Stimulated activated CD8-positive, alpha-beta memory T cell treated with anti-CD3 and anti-CD28 coated beads, Interleukin-4, amount 100 ng/mL, for 1 hour (primary cell): Measurements from ENCODE around the gene WRAP53.

Source experiments
- DNase-seq, 2 donors: peaks; one replicate each; pipeline ENCODE4 v3.0.0-alpha.2; 2020; ENCODE audit warnings: low read depth in 2 of 2, low spot score in 1 of 2

Gene WRAP53

DNA sequence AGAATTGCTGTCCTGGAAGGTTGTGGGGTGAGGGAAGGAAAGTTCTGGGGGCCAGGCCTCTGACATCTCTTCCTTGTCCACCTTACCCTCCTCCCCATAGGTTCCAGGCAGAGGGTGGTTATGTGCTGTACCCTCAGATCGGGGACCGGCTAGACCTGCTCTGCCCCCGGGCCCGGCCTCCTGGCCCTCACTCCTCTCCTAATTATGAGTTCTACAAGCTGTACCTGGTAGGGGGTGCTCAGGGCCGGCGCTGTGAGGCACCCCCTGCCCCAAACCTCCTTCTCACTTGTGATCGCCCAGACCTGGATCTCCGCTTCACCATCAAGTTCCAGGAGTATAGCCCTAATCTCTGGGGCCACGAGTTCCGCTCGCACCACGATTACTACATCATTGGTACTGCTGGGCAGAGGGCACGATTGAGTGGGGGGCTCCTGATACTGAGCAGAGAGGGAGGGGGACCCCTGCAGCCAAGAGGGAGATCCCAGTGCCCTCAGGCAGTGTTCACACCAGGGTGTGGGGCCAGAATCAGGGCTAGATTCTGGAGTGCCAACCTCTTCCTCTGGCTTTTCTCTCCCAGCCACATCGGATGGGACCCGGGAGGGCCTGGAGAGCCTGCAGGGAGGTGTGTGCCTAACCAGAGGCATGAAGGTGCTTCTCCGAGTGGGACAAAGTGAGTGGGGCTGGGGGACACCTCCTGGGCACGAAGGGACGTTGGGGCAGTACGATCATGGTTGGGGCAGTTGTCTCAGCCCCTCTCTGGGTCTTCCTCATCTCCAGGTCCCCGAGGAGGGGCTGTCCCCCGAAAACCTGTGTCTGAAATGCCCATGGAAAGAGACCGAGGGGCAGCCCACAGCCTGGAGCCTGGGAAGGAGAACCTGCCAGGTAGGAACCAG, 19.8 kb downstream of the WRAP53 start:
- DNase-seq = no peak

DNA sequence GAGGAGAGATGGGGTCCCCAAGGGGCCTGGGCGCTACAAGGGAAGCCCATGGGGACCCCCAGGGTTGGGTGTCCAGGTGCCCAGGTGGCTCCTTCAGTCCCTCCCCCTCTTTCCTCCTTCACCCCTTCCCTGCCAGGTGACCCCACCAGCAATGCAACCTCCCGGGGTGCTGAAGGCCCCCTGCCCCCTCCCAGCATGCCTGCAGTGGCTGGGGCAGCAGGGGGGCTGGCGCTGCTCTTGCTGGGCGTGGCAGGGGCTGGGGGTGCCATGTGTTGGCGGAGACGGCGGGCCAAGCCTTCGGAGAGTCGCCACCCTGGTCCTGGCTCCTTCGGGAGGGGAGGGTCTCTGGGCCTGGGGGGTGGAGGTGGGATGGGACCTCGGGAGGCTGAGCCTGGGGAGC, 20.8 kb downstream of the WRAP53 start:
- no peak for DNase-seq

DNA sequence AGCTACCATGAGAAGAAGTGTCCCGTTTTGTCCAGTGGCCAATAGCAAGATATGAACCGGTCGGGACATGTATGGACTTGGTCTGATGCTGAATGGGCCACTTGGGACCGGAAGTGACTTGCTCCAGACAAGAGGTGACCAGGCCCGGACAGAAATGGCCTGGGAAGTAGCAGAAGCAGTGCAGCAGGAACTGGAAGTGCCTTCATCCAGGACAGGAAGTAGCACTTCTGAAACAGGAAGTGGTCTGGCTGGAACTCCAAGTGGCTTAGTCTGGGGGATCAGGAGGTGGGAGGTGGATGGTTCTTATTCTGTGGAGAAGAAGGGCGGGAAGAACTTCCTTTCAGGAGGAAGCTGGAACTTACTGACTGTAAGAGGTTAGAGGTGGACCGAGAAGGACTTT, 22.0 kb downstream of the WRAP53 start:
- no peak for DNase-seq

DNA sequence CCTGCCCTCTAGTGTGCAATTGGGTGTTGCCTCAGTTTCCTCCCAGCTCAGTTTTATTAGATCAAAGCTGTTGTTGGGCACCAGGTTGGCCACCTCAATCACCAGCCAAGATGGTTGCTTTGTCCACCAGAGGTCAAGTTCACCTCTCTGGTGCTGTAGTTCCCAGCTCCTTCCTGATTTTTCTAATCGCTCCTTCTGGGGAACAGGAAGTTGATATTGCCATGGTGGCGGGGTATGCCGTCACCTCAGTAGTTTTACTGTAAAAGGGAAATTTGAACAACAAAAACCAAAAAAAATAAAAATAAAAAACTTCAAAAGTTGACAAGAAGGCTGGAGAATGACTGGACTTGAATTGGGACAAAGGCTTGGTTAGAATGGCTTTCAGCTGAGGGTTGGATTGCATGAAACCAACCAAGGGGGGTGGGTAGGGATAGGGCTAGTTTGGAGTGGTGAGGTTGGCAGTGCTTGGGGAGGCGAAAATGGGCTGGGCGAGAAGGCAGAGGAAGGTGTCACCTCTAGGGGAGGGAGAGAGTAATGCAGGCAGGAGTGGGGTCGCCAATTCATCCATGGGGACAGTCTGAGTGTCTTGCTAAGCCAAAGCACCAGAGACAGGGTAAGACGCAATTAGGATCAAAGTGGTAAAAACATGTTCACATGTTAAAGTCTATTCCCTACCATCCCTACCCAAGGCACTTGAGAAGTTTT, 22.9 kb downstream of the WRAP53 start:
- no peak for DNase-seq

DNA sequence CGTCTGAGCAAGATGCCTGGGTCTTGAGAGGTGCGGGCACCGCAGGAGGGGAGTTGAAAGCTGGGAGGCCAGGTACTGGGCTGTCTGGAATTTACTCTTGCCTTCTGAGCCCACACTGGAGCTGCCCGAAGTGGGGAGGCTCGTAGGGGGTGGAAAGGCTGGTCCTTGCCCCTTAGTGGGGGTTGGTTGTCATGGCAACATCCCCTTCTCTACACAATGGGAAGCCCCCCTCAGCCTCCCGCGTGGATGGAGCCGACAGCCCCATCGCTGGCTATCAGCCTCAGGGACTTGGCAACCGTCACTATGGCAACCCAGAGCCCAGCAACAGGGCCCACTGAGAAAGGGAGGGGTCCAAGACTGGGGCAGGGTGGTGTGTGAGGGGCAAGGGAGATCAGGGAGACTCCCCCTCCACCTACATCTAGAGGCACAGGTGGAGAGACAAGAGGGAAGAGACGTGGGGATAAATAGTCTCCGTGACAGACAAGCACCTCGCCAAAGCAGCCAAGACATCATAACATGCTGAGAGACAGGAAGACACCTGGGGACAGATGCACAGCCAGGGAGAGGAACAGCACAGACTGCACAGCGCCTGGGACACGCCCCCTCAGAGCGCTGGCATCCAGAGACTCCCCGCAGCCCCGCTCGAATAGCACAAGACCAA, 24.0 kb downstream of the WRAP53 start:
- DNase-seq = no peak

DNA sequence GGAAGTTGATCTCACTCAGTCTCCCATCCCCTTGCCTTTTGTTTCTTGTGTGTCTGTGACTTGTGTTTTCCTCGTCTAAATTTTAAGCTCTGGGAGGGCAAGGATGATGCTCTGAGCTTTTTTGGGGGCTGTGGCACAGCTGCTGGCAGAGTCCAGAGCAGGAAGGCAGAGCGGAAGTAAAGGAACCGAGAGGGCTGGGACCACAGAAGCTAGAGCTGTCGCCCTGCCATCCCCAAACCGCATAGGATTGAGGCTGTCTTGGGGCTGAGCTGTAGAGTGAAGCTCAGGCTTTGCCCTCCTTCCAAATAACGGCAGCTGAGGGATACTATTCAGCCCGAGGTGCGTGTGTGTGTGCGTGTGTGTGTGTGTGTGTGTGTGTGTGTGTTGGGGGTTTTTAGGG, 25.5 kb downstream of the WRAP53 start:
- DNase-seq = no peak

DNA sequence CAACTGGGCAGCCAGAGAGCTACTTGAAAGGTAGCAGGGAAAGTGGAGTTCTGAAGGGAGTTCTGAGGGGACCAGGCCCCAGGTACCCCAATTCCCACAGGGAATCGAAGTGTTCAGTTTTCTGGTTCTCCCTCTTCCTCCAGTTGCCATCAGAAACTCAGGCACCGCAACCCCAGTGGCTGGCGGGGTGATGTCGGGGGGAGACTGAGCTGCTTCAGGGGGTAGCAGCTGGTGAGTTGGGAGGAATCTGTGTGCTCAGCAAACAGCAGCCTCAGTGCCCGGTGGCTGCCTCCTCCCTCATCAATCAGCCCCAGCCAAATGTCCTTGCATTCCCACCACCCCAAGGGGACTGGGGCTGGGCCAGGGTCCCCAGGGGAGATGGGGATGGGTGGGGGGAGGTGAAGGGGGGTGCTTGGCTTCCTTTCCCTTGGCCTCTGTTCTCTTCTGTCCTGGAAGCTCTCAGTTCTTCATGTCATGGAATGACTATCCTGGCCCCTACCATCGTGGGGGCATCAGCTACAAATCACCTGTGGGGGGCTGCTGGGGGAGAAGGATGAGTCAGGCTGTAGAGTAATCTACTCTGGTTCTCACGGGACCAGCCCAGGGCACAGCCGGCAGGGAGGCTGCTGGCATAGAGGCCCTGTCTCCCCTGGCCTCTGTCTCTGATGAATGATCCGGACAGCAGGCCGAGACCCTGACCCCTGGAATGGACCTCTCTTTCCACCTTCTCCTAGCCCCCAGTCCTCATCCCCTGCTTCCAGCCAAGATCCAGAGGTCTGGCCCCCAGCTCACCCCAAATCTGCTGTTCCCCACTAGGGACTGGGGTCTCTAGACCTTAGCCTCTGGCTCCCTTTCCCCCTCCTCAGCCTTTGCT, 26.7 kb downstream of the WRAP53 start:
- no peak for DNase-seq

DNA sequence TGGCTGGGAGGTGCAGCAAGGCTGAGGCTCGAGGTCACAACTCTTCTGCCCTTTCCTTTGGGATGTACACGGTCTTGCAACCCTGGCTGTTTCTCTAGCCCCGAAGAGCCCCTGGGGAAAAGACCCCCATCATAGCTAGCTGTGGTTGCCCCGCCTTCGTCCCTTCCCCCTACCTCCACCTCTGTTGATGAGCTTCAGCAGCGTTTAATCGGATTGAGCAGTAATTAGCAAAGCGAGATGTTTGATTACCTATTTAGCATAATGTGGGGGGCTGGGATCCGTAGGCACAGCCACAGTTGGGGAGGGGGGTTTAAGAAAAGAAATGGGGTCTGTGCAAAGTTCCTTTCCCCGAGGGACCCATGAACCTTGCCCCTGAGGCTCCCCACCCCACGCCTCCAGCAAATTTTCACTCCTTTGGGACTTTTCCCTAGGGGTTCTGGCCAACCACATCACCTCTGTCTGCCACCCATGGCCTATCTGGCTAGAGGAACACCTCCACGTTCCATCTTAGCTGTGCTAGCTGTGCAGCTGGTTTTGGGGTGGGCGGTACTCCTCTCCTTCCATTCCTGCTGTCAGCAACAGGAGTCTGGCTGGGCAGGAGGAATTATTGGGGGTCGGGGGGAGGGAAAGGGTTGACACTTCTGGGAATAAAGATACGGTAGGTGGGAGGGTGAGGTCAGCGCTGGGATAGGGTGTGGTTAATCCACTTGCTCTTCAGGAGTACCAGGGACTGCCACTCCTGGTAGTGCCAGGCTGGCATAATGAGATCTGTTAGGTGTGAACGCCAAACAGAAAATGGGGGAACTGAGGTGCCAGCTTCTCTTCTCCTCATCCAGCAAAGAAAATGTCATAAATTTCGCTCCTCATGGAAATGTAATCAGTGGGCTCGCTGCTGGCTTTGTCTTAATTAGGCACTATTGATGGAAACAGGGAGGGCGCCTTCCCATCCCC, 27.9 kb downstream of the WRAP53 start:
- DNase-seq = no peak

DNA sequence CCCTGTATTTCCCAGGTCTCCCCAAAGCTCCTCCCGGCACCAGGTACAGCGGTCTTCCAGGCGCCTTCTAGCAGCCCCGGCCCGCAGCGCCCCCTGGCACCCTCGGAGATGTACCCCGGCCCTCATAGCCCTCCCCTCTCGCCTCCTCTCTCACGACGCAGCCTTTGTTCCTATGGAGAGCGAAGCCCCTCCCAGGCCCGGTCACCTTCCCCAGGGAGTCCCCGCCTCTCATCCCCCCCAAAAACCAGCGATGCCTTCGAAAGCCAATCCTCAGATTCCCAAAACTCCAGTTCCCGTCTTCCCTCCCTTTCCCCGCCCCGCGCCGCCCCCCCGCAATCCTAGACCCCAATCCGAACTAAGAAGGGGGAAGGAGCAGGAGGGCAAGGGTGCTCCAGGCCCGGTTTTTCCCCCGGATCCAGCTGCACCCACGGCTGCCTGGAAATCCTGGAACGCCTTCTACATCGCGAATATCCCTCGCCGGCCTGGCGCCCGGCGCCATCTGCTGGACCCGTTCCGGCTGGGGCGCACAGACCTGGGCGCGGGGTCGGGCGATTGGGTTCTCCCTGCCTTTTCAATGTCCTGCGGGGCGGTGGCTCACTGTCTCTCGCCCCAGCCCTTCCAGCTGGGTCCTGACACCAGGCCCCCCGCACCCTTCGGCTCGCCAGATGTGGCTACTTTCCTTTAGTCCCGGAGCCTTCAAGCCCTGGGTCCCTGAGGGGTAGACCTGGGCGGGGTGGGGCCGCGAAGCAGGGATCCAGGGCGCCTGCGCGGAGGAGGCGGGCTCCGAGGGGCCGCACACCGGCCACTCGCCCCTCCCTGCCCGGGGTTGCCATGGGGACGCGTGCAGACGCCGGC, 28.9 kb downstream of the WRAP53 start, which contains the start of gene DNAH2:
Gene DNAH2, plus strand, starts transcription at position 844 of the 855 bp plus-strand sequence. CDS start 1,991 bp downstream, outside the sequence.
- no peak for DNase-seq

DNA sequence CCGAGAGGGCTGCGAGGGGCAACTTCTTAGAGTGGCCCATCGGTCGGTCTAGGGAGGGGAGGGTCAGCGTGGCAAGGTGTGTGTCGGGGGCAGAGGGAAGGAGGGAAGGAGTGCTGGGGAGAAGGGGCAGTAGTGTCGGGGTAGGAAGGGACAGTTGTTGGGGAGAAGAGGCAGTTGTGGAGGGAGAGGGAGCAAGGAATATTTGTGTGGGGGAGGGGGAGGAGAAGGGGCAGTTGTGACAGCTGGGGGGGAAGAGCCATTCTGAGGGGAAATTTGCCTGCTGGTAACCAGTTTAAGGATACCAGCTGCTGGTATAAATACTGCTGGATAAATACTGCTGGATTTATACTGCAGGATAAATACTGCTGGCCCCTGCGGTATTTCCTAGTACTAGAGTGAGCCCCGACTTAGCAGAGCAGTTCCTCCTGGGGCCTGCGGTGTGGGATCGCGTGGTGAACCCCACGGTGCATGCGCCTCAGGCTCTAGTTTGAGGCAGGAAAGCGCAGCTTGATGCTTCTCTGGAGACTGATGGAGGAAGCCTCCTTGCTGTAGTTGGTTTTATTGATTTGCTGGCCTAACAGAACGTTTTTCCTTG, 29.6 kb downstream of the WRAP53 start:
- DNase-seq = peak in 1 of 2 donors; percentile 7

DNA sequence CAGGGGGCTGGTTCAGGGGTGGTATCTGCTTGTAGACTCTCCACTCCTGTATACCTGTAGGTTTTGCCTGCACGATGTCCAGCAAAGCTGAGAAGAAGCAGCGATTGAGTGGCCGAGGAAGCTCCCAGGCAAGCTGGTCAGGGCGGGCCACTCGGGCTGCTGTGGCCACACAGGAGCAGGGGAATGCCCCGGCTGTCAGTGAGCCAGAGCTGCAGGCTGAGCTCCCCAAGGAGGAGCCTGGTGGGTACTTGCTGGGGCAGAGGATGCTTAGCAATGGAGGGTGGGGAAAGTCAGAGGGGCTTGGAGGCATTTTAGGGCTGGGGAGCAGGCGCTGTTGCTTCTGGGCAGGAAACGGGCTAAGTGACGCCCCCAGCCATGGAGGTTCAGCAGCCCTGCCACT, 31.4 kb downstream of the WRAP53 start:
- DNase-seq = no peak

DNA sequence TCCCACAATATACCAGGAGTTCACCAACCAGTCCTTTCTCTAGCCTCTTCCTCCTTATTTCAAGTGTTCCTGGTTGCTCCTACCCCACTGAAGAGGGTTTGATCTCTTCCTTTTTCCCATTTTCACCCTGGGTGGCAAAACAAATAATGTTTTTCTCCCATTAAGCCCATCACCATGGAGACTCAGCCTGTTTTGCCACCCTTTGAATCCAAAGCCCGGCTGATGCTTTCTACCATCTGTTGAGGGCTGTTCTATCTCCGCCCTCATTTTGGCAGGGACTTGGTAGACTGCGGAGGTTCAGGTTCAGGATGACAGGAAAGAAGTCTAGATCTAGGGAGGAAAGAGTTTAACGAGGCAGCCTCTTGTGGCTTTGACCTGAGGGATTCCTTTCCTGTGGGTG, 31.8 kb downstream of the WRAP53 start:
- no peak for DNase-seq

DNA sequence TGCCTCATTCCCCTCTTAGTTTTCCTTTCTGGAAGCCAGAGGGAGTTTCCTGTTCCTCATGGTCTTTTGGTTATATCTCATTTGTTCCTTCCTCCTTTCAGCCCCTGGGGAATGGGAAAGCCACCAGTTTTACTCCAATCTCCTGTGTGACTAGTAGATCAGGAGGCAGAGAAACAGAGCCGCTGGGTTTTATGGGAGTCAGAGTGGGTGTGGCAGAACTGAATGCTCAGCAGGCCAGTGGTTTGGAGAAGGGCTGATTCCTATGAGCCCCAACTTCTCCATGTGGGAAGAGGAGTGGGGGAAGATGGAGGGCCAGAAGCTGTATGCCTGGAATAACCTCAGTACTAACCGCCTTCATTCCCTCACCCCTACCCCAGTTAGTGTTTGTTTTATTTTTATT, 33.3 kb downstream of the WRAP53 start:
- no peak for DNase-seq

DNA sequence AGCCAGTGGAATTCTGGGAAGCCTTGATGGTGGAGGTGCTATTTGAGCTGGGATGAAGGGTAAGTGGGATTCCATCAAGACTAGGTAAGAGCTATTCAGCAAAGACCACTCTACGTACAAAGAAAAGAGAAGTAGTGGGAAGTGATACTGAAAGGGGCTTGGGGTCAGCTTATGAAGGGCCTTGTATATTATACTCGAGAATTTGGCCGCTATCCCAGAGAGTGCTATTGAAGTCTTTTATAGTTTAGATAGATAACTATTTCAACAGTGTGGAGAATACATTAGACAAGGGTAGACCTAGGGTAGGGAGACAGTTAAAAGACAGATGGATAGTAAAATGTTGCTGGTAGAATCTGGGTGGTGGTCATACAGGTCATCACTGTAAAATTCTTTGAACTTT, 39.6 kb downstream of the WRAP53 start:
- DNase-seq = no peak

DNA sequence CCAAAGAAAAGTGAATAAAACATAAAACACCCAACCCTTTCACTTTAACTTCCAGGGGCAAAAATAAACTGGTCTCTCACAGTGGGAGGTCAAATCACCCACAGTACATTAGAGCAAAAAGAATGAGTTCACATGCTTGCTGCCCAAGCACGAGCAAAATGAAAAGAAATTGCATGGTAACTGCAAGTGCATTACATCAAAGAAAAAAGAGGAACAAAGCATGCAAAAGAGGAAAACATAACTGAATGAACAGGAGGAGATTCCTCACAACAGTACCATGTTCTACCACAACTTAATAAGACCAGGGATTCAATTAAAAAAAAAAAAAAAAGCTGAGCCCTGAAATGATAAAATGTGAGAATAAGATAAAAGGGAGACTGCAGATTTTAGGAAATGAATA, 41.5 kb downstream of the WRAP53 start:
- DNase-seq = no peak

DNA sequence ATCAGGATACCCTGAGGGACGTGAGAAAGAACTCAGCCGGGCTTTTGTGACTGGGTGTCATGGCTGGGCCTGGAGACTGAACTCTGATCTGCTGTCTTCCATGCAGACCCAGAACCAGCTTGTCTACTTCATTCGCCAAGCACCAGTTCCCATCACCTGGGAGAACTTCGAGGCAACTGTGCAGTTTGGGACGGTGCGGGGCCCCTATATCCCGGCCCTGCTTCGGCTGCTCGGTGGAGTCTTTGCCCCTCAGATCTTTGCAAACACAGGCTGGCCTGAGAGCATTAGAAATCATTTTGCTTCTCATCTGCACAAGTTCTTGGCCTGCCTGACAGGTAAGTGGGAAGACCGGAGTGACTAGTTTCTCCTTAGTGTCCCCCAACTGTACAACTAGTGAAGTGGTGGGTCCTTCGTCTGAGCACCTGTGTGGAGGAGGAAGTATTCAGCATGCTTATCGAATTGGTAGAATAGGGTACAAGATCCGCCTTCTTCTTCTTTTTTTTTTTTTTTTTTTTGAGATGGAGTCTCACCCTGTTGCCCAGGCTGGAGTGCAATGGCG, 44.8 kb downstream of the WRAP53 start:
- no peak for DNase-seq

DNA sequence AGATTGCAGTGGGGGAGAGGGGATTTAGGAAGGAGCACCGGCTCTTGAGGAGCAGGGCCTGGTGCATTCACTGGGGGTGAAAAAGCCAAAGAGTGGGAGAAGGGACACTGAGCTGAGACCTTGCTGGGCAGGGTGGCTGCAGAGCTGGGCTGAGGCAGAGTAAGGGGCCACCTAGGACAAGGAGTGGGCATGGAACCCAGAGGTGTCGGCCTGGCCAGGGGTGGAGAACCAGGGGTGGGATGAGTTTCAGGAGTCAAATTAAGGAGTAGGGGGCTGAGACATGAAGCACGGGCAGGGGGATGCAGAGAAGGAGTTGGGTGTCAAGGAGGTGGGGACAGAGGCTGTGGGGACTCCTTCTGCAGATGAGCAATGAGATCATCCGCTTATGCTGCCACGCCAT, 49.3 kb downstream of the WRAP53 start:
- DNase-seq = no peak

DNA sequence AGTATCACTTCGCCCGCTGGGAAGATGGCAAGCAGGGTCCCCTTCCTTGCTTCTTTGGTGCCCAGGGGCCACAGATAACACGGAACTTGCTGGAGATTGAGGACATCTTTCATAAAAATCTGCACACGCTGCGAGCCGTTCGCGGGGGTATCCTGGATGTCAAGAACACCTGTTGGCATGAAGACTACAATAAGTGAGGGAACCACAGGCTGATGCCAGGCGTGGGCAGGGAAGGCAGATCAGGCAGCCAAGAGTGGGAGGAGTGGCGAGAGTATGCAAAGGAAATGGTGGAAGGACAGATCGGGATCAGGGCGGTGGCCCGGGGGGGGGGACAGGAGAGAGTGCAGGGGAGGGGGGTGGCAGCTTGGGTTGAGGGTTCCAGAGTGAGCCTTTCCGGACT, 51.5 kb downstream of the WRAP53 start:
- no peak for DNase-seq
